Activated T-helper 9 cell treated with anti-CD3 and anti-CD28 coated beads, Interleukin-2, amount 50 U/mL, for 16 hours (primary cell): ENCODE measurements around the gene EXOC3L4.
"Not testable (repeated sequence)": the region's sequence is repeated elsewhere in the genome, so short reads cannot be mapped to it uniquely, and the experiment has no call there.

Experiments
- DNase-seq: peaks from one replicate; pipeline ENCODE4 v3.0.0-alpha.2; 2020; ENCODE audit warnings: low read depth

EXOC3L4 gene

DNA sequence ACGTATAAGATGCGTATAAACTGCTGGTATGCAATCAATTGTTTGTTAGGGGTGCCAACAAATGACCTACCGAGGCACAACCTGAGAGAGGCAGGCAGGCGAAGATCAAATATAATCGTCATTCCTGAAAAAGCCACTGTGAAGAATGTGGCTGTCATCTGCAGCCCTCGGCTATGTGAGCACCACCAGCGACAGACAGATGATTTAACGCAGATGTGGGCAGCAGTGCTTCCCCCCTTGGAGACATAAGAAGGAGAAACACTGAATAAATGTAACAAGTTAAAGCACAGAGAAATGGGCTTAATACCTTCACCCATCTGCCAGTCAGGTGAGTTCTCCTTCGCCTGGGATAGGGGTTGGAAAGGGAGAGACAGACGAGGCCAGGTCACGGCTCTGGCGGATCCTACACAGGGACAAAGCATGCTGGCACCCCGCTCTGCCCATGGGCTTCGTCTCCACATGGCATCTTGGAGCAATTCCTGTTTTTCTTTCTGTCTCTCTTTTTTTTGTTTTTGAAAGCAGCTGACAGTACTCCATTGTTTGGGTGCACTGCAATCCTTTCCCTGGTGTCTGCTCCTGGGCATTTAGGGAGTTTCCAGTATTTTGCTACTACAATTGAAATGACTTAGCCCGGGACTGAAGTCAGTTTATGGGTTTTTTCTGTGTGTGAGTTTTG is 56.9 kb downstream of the EXOC3L4 start:
- no peak for DNase-seq

DNA sequence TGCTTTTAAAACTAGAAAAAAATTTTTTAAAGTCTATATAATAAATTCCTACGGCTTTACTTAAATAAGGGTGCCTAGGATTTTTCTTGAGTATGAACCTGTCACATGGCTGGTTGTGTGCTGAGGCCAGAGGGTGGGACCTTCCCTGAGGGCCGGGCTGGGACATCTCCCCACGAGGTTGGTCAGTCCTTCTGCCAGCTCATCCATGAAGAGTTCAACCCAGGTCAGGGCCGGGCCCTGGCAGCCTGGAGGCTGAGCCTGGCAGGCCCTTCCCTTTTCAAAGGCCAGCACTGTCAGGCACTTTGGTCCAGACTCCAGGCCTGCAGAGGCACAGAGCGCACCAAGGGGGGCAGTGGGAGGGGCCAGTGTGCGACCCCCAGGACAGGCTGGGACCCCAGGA is 60.5 kb downstream of the EXOC3L4 start:
- no peak for DNase-seq

DNA sequence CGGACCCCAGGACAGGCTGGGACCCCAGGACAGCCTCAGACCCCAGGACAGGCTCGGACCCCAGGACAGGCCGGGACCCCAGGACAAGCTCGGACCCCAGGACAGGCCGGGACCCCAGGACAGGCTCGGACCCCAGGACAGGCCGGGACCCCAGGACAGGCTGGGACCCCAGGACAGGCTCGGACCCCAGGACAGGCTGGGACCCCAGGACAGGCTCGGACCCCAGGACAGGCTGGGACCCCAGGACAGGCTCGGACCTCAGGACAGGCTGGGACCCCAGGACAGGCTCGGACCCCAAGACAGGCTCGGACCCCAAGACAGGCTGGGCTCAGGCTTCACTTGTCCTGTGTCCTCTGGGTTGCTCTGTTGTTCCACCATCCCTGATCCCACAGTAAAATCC is 60.9 kb downstream of the EXOC3L4 start:
- DNase-seq, result not testable (repeated sequence)

DNA sequence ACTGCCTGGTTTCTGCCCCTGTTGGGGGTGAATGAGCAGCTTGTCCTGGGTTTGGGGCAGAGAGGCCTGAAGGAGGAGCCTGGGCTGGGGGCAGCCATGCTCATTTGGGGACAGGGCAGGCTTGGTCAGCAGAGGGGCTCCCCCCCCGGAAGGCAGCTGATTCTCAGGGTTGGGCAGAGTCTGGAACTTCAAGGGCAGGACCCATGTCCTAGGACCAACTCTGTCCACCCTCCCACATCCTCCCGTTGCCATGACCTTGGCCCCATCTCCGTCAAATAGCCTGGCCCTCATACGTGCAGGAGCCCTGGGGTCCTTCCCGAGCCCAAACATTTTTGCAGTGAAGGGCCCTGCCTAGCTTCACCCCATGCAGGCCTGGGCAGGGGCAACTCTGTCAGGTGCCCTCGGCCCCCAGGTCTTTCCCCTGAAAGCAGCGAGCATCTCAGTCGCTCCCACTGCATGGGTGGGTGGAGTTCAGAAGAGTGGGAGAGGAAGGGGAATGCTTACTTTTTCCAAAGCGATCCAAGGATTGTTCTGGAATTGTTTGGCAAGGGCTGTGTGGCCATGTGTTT is 61.4 kb downstream of the EXOC3L4 start:
- DNase-seq, result no peak

DNA sequence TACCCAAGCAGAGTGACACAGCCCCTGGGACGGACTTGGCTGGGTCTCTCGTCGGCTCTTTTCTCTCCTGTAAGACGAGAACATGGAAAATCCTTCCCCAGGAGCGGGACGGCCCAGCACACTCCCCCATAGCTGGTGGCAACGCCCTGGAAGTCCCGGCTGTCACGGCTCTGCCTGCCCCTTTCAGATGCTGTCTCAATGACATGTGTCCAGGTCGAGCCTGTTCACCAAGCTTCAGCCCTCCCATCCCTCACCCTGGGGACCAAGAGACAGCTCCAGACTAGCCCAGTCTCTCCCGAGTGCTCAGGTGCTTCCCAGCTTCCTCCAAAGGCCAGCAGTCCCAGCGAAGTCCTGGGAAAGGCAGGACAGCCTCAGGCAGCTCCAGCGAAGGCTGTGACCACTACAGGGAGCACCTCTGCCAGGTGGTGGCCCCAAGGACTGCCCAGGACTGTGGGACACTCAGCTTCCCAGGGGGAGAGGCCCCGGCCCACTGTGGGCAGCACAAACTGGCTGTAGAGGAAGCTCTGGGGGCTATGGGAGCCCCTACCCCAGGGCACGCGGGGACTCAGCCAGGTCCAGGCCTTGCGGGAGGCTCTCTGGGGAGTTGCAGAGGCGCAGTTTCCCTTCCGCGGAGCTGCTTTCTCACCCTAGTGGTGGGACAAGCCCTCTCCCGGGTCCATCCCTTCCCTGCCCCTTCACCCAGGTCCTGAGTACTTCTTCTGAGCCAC is 62.3 kb downstream of the EXOC3L4 start:
- no peak for DNase-seq

DNA sequence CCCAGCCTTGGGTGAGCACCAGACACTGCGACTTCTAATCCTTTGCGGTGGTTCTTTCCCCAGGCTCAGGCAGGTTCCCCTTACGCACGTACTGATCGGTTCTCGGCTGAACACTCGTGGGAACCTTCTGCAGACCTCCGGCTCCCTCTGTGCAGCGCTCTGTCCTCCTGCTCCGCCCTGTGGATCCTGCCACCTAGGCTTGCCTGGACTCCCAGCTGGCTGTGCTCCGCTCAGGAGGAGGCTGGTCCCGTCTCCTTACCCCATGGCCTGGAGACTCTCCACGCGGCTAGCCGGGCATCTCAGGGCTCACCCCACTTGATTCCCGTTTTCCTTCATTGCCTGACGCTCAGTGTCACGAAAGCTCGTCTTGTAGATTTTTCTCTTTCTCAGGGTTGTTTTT is 63.4 kb downstream of the EXOC3L4 start:
- no peak for DNase-seq

DNA sequence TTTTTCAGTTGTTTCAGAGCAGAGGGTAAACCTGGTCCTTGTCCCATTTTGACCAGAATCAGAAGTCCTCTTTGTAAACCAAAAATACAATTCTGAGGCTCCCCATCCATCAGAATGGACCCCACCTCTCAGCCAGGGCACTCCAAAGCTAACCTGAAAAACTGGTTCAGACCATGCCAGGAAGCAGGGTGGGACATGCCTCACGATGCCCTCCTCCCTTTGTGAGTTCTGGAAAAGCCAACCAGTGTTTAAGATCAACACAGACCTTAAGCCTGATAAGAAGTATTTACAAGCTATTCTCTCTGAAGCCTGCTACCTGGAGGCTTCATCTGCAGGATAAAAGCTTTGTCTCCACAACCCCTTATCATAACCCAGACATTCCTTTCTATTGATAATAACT is 64.2 kb downstream of the EXOC3L4 start:
- DNase-seq, result no peak
